CD4-positive, alpha-beta T cell treated with Interleukin-4 for 4 hours (primary cell): ENCODE results near the gene ABCA8.
"Not testable (repeated sequence)": the region's sequence is repeated elsewhere in the genome, so short reads cannot be mapped to it uniquely, and the experiment has no call there.

Experiments
- DNase-seq: peaks from one replicate; pipeline ENCODE4 v3.0.0-alpha.2; 2020

ABCA8 gene

GRCh38 chr17:68955181-68955841 lies at the start of gene ABCA8:
TSS of gene ABCA8 (minus strand) at chr17:68955392. CDS start at chr17:68942034, 13,358 bp downstream.
- no peak for DNase-seq

- not testable (repeated sequence) for DNase-seq
Measured at GRCh38 chr17:69004759-69005158, 49.6 kb upstream of the ABCA8 start.

GRCh38 chr17:68999743-69000142 lies 44.6 kb upstream of the ABCA8 start:
- DNase-seq, result not testable (repeated sequence)

GRCh38 chr17:68993112-68993511 lies 37.9 kb upstream of the ABCA8 start:
- DNase-seq, result no peak

GRCh38 chr17:68987966-68988365 lies 32.8 kb upstream of the ABCA8 start:
- no peak for DNase-seq

GRCh38 chr17:68981288-68981687 lies 26.1 kb upstream of the ABCA8 start:
- DNase-seq, result no peak

- DNase-seq, result no peak
Measured at GRCh38 chr17:68973098-68973846, 18.1 kb upstream of the ABCA8 start.

- DNase-seq, result no peak
Measured at GRCh38 chr17:68972119-68972704, 17.0 kb upstream of the ABCA8 start.

GRCh38 chr17:68969101-68969500 lies 13.9 kb upstream of the ABCA8 start:
- no peak for DNase-seq

GRCh38 chr17:68963958-68964357 lies 8.8 kb upstream of the ABCA8 start:
- no peak for DNase-seq

- DNase-seq, result no peak
Measured at GRCh38 chr17:68961214-68961882, 6.2 kb upstream of the ABCA8 start.

- DNase-seq, result not testable (repeated sequence)
Measured at GRCh38 chr17:68959117-68959516, 3.9 kb upstream of the ABCA8 start.

GRCh38 chr17:68957944-68958343 lies 2.8 kb upstream of the ABCA8 start:
- no peak for DNase-seq

- no peak for DNase-seq
Measured at GRCh38 chr17:68954146-68954896, 871 bp downstream of the ABCA8 start.

GRCh38 chr17:68953340-68953997 lies 1.7 kb downstream of the ABCA8 start:
- no peak for DNase-seq

- DNase-seq, result no peak
Measured at GRCh38 chr17:68950725-68951124, 4.5 kb downstream of the ABCA8 start.

GRCh38 chr17:68947868-68948267 lies 7.3 kb downstream of the ABCA8 start:
- not testable (repeated sequence) for DNase-seq

- no peak for DNase-seq
Measured at GRCh38 chr17:68944435-68945035, 10.7 kb downstream of the ABCA8 start.

GRCh38 chr17:68943812-68944182 lies 11.4 kb downstream of the ABCA8 start:
- DNase-seq, result not testable (repeated sequence)

- DNase-seq, result no peak
Measured at GRCh38 chr17:68943123-68943811, 11.9 kb downstream of the ABCA8 start.

GRCh38 chr17:68942389-68942788 lies 12.8 kb downstream of the ABCA8 start:
- no peak for DNase-seq
